HL-60/S4 treated with phorbol 12-myristate 13-acetate at 8.2 ng/mL for 4 days and 3 days (cell line): ENCODE results near the gene C13orf46.

Source experiments
- in situ Hi-C: fragments of 300-500 bp; cut with MboI; formaldehyde crosslinking; loops from 2 replicates; pipeline ENCODE4 v1.15.0; 2022; ENCODE audit warnings: low sequenced_read_pairs

The C13orf46 gene

DNA sequence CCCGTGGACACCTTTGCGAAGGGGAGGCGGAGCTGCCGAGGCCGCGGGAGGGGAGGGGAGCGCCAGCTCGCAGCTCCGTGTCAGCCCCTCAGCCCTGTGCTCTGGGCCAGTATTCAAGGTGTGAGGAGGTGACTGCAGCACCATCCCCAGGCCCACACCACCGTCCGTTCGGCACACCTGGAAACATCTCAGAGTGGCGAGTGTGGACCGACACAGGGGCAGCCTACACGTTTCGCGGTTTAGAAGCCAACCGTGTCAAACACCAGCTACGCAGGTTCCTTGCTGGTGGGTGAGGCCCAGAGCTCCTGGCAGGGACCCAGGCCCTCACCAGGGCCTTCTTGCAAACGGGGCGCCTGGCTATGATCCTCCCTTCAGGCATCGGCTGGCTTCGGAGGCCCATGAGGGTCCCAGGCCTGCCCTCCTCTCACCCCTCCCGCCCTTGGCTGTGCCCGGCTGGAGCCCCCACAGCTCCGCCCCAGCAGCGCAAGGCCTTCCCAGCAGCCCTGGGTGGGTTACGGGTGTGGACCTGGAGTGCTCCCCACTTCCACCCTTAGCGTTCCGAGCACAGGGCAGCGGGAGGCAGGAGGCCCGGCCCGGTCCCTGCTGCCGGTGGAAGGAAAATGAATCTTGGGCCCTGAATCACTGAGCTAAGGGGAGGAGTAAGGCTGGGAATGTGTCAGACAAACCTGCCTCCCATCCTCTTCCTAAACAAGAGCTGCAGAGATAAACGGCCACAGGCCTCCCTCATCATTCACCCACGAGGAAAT is 1.2 kb downstream of the C13orf46 start:
- in situ Hi-C loops = loop anchor here (5.0 kb wide), 1 partner anchor 40 kb away; no protein-coding TSS in a partner anchor

DNA sequence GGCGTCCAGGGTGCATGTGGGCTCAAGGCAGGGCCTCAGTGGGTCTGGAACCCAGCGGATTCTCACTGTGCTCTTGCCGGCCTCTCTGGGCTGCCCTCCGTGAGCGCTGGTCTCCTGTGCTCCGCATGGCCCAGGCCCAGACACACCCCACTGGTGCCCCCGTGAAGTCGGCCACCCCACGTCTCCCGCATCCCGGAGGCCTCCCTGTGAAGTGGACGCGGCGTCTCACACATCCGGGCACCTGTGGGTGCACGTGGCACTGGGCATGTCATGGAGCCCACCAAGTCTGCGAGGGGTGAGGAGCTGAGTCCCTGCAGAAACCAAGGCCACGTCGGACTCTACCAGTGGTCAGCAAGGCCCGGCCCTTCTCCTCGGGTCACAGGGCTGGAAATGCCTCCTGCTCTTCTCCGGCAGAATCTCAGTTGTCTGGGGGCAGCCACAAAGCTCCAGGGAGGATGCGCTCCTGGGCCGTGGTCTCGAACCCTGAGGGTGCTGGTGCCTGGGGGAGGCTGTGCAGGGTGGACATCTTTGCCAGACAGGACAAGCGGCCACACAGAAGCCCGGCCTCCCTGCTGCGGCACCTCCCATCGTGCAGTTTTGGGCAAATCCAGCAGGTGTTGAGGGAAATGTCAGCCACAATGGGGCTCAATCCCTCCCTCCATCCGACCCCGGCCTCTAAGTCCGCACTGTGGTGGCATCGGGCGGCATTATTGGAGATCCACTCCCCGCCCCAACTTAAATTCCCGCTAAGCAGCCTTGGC is 2.2 kb downstream of the C13orf46 start:
- in situ Hi-C loops = loop anchor here (5.0 kb wide), 1 partner anchor 41 kb away; no protein-coding TSS in a partner anchor

DNA sequence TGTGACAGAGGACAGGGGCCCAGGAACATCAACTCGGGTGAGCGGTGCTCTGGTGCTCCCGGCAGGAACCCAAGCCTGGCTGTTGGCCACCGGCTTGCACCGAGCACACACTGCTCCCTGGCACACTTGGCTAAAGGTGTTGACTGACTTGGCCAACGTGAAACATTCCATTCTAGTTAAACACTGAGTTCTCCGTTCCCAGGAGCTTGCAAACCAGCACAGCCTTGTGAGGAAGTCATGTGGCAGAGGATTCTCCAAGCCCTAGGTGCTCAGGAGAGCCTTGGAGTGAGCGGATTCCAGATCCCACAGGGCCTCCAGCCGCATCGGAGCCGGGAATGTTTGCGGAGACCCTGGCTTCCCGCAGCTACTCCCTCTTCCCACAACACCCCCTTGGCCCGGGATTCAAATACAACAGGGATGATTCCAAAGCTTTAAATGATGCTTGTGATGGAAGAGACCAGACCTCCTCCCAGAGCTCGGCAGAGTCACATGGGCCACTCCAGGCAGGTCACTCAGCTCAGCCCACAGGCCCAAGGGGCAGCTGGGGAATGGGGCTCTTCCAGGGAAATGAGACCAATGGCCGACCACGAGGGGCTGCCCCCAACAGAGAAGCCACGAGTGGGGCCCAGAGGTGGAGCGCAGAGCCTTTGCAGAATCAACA is 2.9 kb downstream of the C13orf46 start:
- in situ Hi-C loops = loop anchor here (5.0 kb wide), 1 partner anchor 41 kb away; no protein-coding TSS in a partner anchor

DNA sequence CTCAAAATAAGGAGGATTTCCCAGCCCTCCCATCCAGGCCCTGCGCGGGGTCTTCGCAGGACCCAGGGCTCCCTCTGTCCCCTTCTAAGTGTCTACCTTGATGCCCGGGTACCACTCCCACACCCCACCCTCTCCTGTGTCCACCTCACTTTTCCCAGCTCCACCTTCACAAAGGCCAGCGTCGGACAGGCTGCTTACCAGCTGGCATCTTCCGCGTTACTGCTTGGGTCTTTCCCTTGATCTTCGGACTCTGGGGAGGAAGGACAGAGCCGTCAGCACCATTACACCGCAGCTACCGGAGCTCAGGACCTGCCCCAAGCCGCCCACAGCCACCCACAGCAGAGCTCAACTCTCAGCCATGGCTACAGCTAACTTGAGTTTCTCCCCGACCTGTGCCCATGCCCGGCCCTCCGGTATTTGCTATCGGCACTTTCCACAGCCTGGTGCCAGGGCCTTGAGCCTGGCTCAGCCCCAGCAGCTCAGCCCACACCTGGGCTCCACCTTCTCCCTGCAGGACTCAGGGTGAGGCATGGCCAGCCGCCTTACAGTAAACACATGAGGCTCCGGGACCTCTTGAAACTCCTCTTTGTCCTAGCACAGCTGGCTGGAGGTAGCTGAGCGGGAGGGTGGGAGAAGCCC is 3.8 kb downstream of the C13orf46 start:
- in situ Hi-C loops = loop anchor here (5.0 kb wide), 1 partner anchor 42 kb away; no protein-coding TSS in a partner anchor

DNA sequence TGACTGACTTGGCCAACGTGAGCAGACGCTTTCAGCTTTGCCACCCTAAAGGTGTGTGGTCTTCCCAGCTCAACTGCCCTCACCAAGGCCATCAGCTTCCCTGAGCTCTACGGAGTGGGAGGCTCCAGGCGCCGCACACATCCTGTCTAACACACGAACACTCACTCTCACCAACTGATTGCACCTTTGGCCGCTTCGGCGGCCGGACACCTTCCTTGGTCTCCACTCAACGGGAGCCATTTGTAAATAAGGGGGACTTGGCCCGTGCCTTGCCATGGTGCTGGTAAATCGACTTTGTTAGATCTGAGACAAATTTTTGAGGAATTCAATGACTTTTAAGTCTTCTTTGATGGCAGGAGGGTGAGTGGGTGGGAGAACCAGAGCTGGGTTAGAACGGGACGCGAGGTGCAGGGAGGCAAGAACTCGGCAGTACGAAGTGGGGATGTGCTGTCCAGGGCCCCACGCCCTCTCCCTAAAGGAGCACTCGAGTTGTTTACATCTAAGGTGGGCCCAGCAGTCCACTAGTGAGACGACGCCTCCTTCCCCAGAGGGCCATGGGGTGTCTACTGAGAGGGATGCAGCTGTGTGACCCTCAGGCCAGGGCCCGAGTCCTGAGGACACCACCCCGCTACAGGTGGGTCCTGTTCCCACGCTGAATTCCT is 4.4 kb downstream of the C13orf46 start:
- in situ Hi-C loops = no loop called here

DNA sequence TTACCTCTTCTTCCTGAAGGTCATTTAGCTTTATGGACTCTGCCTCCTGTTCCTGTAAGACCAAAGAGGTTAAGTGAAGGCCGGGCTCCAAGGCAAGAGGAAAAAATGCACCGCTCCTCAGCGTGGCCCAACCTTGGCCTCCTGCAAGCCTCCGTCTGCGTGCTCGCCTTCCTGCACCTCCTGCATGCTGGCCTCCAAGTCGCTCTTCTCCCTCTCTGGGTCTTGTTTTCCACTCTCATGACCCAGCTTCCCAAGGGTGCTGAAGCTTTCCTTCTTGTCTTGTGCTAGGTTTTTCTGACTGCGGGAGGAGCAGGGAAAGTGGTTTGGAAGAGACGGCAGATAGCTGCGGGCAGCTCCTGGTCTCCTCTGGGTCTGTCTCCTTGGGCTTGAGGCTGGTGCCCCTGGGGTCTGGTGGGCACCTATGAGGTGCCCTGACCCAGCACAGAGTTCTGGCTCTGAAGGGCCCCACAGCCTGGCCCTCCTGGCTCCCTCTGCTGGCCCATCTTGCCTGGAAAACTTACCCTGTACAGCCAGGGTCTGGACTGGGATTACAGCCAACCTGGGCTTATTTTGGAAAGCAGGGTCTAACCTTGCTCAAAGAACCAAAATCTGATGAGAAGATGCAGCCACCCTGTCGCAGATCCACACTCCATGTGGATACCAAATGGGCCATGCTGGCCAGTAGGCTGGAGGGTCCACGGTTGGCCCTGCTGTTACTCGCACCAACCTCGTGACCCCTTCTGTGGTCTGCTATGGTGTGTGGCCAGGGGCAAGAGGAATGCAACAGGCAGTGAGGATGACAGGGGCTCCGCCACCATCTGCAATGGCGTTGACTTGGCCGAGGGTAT is 5.2 kb downstream of the C13orf46 start:
- in situ Hi-C loops = no loop called here

DNA sequence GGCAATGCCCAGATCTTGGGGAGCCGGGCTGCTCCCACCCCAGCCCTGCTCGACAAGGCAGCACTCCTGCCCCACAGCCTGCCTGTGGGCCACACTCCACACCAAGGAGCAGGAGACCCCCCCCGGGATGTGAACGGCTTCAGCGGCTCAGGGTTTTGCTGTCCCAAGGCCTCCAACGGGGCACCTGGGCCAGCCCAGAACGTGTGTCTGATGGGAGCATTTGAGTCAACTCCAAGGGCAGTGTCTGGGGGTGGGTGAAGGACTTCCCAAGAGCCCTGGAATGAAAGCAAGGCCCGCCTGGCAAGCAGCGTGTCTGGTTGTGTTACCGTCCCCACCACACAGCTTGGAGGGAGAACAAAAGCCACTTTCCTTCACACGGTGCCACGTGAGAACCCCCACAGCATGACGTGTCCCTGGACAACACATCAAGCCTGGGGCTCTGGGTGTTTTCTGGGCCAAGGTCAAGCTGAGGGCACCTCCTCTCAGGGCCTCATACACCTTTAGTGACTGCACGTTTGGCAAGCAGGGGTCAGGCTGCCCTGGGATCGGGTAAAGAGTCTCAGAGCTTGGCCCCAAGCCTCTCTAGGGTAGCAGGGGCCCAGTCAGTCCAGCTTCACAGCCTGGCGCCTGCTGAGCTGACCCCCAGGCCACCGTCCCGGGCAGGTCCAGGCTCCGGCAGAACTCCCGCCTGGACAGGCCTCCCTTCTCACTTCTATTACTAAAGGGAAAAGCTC is 6.0 kb downstream of the C13orf46 start:
- in situ Hi-C loops = no loop called here

DNA sequence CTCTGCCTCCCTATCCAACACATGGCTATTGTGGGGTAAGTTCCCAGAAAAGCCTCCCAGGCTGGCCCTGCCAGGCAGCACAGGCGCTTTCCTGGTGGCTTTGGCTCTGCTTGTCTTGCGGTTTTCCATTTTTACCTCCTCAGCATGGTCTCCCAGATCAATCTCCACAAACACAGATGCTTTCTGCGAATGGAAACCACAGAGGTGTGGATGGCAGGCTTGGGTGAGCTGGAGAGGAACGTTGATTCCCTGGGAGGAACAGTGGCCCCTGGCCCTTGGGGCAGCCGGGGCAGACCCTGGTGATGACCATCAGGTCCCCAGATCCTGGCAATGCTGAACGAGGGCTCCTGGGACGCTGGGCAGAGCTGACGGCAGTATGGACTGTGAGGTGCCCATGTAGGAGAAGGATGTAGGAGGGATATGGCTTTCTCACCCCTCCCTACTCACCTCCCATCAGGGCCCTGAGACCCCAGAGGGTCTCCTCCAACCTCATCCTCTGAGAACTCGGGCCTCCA is 6.6 kb downstream of the C13orf46 start:
- in situ Hi-C loops = no loop called here

DNA sequence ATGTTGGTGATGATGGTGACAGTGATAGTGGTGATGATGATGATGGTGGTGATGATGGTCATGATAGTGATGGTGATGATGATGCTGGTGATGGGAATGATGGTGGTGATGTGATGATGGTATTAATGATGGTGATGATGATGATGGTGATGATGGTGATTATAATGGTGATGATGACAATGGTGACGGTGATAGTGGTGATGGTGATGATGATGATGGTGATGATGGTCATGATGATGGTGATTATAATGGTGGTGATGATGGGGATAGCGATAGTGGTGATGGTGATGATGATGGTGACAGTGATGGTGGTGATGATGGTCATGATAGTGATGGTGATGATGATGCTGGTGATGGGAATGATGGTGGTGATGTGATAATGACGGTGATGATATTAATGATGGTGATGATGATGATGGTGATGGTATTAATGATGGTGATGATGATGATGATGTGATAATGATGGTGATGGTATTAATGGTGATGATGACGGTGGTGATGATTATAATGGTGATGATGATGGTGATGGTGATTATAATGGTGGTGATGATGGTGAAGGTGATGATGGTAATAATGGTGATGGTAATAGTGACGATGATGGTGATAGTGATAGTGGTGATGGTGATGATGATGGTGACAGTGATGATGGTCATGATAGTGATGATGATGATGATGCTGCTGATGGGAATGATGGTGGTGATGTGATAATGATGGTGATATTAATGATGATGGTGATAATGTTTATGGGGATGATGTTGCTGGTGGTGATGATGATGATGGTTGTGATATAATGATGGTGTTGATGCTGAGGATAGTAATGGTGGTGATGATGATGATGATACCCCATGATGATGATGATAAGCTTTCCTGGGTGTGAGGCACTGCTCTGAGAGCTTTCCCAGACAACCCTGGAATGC is 7.7 kb downstream of the C13orf46 start:
- in situ Hi-C loops = no loop called here

DNA sequence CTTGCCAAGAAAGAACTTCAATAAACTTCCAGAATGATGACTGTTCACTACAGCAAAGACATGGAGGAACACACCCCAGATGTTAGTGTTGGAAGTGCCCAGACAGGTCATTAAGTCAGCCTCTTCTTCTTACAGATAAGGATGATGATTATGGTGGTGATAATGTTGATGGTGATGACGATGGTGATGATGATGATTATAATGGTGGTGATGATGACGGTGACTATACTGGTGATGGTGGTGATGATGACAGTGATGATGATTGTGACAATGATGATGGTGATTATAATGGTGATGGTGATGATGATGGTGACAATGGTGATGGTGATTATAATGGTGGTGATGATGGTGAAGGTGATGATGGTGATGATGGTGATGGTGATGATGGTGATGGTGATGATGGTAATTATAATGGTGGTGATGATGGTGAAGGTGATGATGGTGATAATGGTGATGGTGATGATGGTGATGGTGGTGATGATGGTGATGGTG is 8.4 kb downstream of the C13orf46 start:
- in situ Hi-C loops = no loop called here

DNA sequence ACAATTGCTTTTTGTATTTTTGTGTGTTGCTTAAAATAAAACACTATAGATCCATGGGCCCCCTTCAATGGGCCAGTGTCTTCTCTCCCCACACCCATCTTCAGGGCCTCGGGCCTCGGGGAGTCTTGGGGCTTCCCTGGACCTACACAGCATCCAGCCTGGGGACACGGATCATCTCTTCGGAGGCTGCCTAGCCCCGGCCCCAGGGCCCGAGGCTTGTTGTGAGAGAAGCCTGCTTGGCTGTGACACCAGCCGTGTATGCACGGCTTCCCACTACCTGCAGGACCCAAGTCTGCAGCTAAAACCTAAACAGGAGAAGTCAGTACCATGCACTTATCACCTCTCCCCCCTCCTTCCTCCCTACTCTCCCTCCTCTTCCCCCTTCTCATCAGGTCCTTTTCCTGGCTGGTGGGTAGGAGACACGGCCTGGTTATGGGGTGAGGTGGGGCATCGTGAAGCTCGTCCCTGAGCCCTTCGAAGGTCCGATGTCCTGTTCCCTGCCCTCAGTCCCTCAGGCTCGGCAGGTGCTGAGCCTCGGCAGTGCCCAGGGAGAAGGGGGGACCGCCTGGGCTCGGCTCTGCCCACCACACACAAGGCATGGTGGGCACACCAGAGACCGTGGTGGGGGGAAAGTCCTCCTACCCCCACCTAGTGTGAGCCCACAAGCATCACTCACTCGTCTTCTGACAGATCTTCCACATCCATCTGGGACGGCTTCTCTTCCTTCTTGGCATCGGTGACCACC is 9.5 kb downstream of the C13orf46 start:
- in situ Hi-C loops = no loop called here

DNA sequence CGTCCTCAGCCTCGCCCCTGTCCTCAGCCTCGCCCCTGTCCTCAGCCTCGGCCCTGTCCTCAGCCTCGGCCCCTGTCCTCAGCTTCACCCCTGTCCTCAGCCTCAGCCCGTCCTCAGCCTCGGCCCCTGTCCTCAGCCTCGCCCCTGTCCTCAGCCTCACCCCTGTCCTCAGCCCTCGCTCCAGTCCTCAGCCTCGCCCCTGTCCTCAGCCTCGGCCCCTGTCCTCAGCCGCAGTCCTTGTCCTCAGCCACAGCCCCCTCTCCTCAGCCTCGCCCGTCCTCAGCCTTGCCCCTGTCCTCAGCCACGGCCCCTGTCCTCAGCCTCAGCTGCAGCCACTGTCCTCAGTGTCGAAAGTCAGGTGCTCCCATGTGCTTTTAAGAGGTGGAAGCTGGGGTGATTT is 10.5 kb downstream of the C13orf46 start:
- in situ Hi-C loops = no loop called here

DNA sequence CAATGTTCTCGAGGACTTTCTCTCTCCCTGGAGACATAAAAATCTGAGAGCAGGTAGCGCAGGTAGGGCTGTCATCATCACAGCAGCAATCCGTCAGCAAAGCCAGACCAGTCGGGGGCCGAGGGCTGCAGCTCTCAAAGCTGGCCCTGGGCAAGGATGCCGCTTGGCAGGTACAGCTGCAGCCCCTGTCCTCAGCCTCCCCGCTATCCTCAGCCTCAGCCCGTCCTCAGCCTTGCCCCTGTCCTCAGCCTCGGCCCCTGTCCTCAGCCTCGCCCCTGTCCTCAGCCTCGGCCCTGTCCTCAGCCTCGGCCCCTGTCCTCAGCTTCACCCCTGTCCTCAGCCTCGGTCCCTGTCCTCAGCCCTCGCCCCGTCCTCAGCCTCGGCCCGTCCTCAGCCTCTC is 10.9 kb downstream of the C13orf46 start:
- in situ Hi-C loops = no loop called here

DNA sequence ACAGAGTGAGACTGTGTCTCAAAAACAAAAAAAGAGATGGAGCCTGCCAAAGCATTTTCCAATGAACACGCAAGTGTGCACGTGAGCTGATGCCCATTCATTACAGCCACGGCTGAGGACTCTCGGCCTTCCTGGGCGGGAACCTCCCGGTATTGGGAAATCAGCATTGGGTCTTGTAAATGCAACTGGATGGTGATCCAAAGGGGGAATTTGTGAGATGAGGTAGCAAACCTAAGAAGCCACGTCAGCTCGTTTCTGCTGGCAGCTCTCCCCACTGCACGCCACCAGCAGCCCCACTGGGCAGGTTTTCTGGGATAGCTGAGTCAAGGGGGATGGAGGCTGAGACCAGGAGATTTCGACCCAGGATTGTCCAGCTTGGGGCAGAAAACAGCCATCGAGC is 11.5 kb downstream of the C13orf46 start:
- in situ Hi-C loops = no loop called here

DNA sequence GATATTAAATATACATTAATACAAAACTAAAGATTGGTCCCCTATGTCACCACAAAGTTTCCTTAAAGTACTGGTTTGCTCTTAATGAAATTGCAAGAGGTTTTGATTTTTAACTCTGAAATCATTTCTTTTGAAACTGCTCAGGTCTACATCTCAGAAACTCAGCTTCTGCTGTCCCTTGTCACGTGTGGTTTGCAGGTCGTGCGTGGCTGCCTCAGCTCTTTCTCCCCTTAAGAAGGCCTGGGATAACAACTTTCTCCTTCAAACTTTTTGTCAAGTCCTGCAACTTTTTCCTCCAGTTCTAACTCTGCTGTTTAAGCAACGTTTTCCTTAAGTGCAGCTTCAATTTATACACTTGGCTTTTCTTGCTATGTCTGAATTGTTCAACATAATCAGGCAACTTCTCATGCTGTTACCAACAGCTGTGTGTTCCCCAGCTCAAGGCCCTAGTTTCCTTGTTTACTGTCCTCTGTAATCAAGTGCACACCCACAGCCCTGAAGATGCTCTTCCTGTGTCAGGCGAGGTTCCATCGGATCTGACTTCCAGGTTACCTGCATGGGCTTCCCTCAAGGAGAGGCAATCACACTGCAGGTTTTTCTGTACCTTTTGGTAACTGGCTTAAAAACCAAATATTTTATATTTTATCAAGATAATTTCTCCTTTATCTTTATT is 13.5 kb downstream of the C13orf46 start:
- in situ Hi-C loops = no loop called here

DNA sequence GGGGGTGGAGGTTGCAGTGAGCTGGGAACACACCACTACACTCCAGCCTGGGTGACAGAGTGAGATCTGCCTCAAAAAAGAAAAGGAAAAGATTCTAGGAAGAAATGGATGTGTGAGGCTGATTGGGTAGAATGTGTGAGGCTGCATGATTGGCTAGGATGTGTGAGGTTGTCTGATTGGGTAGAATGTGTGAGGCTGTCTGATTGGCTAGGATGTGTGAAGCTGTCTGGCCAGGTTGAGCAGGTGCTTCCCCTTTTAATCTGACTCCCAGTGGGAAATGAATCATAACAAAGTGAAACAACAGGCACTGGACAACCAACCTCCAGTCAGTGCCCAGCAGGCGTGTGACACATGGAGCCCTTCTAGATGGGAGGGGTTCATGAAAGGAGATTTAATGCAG is 14.7 kb downstream of the C13orf46 start:
- in situ Hi-C loops = no loop called here
